RWPE2 (cell line): ENCODE measurements around the gene SERTM2.

Source experiments
- ATAC-seq: fragments of 200-7000 bp; cut with Tn5 transposase; 3 replicates; pipeline ENCODE4 v1.9.1; 2021; ENCODE audit warnings: low read depth
- DNase-seq: peaks from one replicate; pipeline ENCODE4 v3.0.0-alpha.2; 2020; ENCODE audit warnings: low spot score
- H3K27ac ChIP-seq: fragments of 450-650 bp; 2 replicates; pipeline ENCODE4 v1.5.1; 2017; ENCODE audit warnings: mild to moderate bottlenecking; ENCODE audit not compliant: poor library complexity, severe bottlenecking
- H3K27me3 ChIP-seq: fragments of 250-450 bp; sonication (Bioruptor Pico); 2 replicates; pipeline ENCODE4 v1.5.1; 2021; ENCODE audit warnings: mild to moderate bottlenecking, moderate library complexity; ENCODE audit not compliant: insufficient read depth, poor library complexity, severe bottlenecking
- H3K36me3 ChIP-seq: fragments of 250-450 bp; sonication (Bioruptor Pico); 2 replicates; pipeline ENCODE4 v1.5.1; 2020; ENCODE audit warnings: low read depth, mild to moderate bottlenecking, moderate library complexity
- H3K4me1 ChIP-seq: fragments of 250-450 bp; sonication (Bioruptor Pico); 2 replicates; pipeline ENCODE4 v1.5.1; 2021; ENCODE audit warnings: mild to moderate bottlenecking, moderate library complexity; ENCODE audit not compliant: insufficient read depth, poor library complexity, severe bottlenecking
- H3K4me3 ChIP-seq: fragments of 250-450 bp; sonication (Bioruptor Pico); 2 replicates; pipeline ENCODE4 v1.5.1; 2021; ENCODE audit warnings: mild to moderate bottlenecking, moderate library complexity; ENCODE audit not compliant: severe bottlenecking
- H3K9me3 ChIP-seq: fragments of 250-450 bp; sonication (Bioruptor Pico); 2 replicates; pipeline ENCODE4 v1.5.1; 2021; ENCODE audit warnings: mild to moderate bottlenecking, moderate library complexity; ENCODE audit not compliant: severe bottlenecking
- CTCF ChIP-seq: fragments of 450-650 bp; IDR thresholded peaks from one replicate; pipeline ENCODE4 v1.5.1; 2017; ENCODE audit warnings: mild to moderate bottlenecking, moderate library complexity; ENCODE audit not compliant: poor library complexity, severe bottlenecking

The SERTM2 gene

DNA sequence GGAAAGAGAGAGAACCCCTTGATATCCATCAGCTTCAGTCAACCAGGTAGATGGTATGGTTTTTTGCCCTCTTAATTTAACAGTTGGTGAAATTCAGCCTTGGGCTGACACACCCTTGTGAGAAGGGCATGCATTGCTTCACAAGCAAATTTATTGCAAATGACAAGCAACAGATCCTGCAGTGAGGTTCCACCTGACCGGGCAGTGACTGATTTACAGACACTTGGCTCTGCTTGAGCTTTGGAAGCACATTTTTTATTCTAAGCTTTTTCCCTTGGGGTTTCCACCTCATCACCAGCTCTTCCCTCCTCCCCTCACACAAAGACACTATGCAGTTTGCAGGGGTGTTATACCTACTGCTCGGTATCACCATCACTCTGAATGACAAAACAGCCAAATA is 28.3 kb upstream of the SERTM2 start:
- no peak for ATAC-seq
- Histone ChIP-seq H3K36me3 (no peaks in the 10 kb centered on the region), H3K4me1 (no peaks in the 10 kb centered on the region), H3K9me3 (no peaks in the 10 kb centered on the region), H3K27ac (no peak overlapping the region), H3K27me3 (no peaks in the 10 kb centered on the region), H3K4me3 (no peak overlapping the region)
- TF ChIP-seq CTCF: no peak
- DNase-seq: no peak

DNA sequence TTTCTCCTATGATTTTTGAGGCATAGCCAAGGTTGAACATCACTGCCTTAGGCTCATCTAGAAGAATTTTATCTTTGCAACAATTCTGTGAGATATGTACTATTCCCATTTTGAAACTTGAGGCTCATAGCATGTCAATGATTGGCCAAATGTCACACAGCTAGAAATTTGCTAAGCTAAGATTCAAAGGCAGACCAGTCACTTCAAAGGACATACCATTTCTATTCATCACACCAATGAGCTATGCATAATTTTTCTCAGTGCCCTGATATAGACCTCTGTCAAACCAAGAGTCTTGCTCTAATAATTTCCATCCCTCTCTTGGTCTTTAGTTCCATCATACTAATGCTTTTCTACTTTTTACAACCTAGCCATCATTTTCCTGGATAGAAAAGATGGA is 27.6 kb upstream of the SERTM2 start:
- Histone ChIP-seq H3K36me3 (no peaks in the 10 kb centered on the region), H3K27me3 (no peaks in the 10 kb centered on the region), H3K4me3 (no peak overlapping the region), H3K27ac (no peak overlapping the region), H3K9me3 (no peaks in the 10 kb centered on the region), H3K4me1 (no peaks in the 10 kb centered on the region)
- TF ChIP-seq CTCF: no peak
- no peak for DNase-seq
- no peak for ATAC-seq

GRCh38 chrX:111490688-111491087 is 20.8 kb upstream of the SERTM2 start:
- Histone ChIP-seq H3K9me3 (no peaks in the 10 kb centered on the region), H3K27me3 (no peaks in the 10 kb centered on the region), H3K4me1 (no peaks in the 10 kb centered on the region), H3K27ac (no peak overlapping the region), H3K36me3 (no peaks in the 10 kb centered on the region), H3K4me3 (no peak overlapping the region)
- no peak for ATAC-seq
- DNase-seq: no peak
- TF ChIP-seq CTCF: no peak

DNA sequence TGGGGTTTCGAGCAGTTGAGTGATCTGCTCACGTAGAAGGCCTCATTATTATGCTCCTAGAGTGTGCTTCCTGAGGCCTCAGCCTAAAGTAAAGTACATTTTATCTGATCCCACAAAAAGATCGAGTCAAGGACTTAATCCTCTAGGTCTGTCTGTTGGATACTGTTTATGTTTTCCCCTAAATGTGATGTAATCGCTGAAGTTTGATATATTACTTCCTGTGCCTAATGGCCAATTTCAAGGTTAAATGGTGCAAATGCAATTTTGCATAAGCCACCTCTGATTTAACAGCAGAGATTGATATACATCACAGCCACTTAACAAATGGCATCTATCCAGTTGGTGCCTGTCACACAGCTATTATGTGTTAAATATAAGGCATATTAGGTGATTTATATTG is 19.4 kb upstream of the SERTM2 start:
- Histone ChIP-seq H3K27ac (no peak overlapping the region), H3K27me3 (no peaks in the 10 kb centered on the region), H3K36me3 (no peaks in the 10 kb centered on the region), H3K9me3 (no peaks in the 10 kb centered on the region), H3K4me1 (no peaks in the 10 kb centered on the region), H3K4me3 (no peak overlapping the region)
- ATAC-seq: no peak
- TF ChIP-seq CTCF: no peak
- DNase-seq: no peak

DNA sequence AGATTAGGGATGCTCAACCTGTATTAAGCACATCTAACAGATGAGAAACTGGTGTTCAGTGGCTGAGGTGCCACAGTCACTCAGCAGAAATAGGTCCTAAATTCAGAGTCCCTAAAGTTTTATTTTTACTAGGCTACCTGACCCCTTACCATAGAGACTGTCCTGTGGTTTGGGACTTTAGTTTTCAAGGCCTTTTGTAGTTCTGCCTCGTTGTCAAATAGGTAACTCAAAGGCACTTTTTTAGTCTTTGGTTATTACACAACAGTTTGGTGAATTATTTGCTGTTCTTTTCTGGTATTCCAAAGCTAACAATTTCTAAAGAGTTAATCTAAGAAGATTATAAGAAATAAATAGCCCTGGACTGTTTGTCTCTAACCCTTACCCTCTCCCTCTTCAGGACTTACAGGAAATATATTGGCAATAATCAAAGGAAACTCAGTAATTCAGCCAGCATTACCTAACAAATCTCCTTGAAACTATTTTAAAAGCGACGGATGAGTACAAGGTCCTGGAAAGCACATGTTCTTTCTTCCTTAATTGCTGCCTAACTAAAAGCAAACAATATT is 12.8 kb upstream of the SERTM2 start:
- Histone ChIP-seq H3K36me3 (no peaks in the 10 kb centered on the region), H3K9me3 (no peaks in the 10 kb centered on the region), H3K4me3 (no peak overlapping the region), H3K27me3 (no peaks in the 10 kb centered on the region), H3K27ac (no peak overlapping the region), H3K4me1 (no peaks in the 10 kb centered on the region)
- DNase-seq (no peak), ATAC-seq (no peak)
- no peak for TF ChIP-seq CTCF
